ENCODE measurements around the gene AOPEP. TPM values are rescaled to one million over a fixed set of nuclear protein-coding genes. Genes with fewer than 3 reads are reported as not detected.

The AOPEP gene
- total and polyA plus RNA-seq, 12 donors = 110 to 250 (median 161) TPM

GRCh38 chr9:94975480-94975879, 249.0 kb downstream of the AOPEP start:
- H3K9me3 ChIP-seq = no peaks in the 10 kb centered on the region
- ATAC-seq (no peak), DNase-seq (no peak)
- no peak for TF ChIP-seq CTCF (IDR thresholded peaks at IDR 0.05)
- no peaks in the 10 kb centered on the region for H3K27me3 ChIP-seq
- 94 to 95% methylated on average over 11 of the region's 11 CpGs for WGBS, 2 donors
- no peak overlapping the region for H3K27ac ChIP-seq
- peaks cover 8 to 48% (median 24%) of the 10 kb centered on the region in 9 donors for H3K4me1 ChIP-seq
- intact Hi-C loops (cut with DNase I) = no loop called here
- peaks cover 0 to 13% (median 0%) of the 10 kb centered on the region in 9 donors for H3K36me3 ChIP-seq
- H3K4me3 ChIP-seq = no peak overlapping the region

- intact Hi-C loops (cut with DNase I) = no loop called here
- 71 to 85% methylated on average over 4 of the region's 4 CpGs for WGBS, 2 donors
- Histone ChIP-seq H3K27me3 (no peaks in the 10 kb centered on the region), H3K9me3 (no peaks in the 10 kb centered on the region), H3K4me3 (no peak overlapping the region), H3K27ac (no peak overlapping the region), H3K36me3 (peaks cover 0 to 13% (median 0%) of the 10 kb centered on the region in 9 donors), H3K4me1 (peaks cover 8 to 48% (median 24%) of the 10 kb centered on the region in 9 donors)
- ATAC-seq = no peak
- TF ChIP-seq CTCF (IDR thresholded peaks at IDR 0.05) = no peak
- DNase-seq = no peak
These were observed 249.6 kb downstream of the AOPEP start for GRCh38 chr9:94976077-94976476.

GRCh38 chr9:94977416-94977815, 250.9 kb downstream of the AOPEP start:
- ATAC-seq (no peak), DNase-seq (no peak)
- Histone ChIP-seq H3K4me3 (no peak overlapping the region), H3K27me3 (no peaks in the 10 kb centered on the region), H3K27ac (no peak overlapping the region), H3K4me1 (peaks cover 5 to 35% (median 20%) of the 10 kb centered on the region in 9 donors), H3K9me3 (no peaks in the 10 kb centered on the region), H3K36me3 (peaks cover 0 to 13% (median 0%) of the 10 kb centered on the region in 9 donors)
- intact Hi-C loops (cut with DNase I) = no loop called here
- WGBS, 2 donors = 95% methylated on average over 5 of the region's 5 CpGs
- TF ChIP-seq CTCF (IDR thresholded peaks at IDR 0.05) = no peak

GRCh38 chr9:94979904-94980507, 253.5 kb downstream of the AOPEP start:
- H3K27ac ChIP-seq = no peak overlapping the region
- H3K4me3 ChIP-seq = no peak overlapping the region
- no peaks in the 10 kb centered on the region for H3K27me3 ChIP-seq
- 93 to 96% methylated on average over 9 of the region's 9 CpGs for WGBS, 2 donors
- H3K36me3 ChIP-seq = peaks cover 0 to 21% (median 0%) of the 10 kb centered on the region in 9 donors
- H3K4me1 ChIP-seq = peaks cover 0 to 10% (median 0%) of the 10 kb centered on the region in 9 donors
- intact Hi-C loops (cut with DNase I) = no loop called here
- DNase-seq = no peak
- no peaks in the 10 kb centered on the region for H3K9me3 ChIP-seq
- peak in 1 of 8 donors; percentile 24 for ATAC-seq
- TF ChIP-seq CTCF (IDR thresholded peaks at IDR 0.05) = no peak
